Astrocyte (in vitro differentiated cells and primary cell): ENCODE measurements around the gene PRKG1. TPM values are rescaled to one million over a fixed set of nuclear protein-coding genes. Genes with fewer than 3 reads are reported as not detected.

Experiments
- DNase-seq: peaks from one replicate; pipeline ENCODE4 v3.0.0-alpha.2; 2010; ENCODE audit warnings: low read depth
- FAIRE-seq: peaks from 2 replicates; lab custom pipeline; 2011; peaks lifted over from hg19 to GRCh38; lab: Jason Lieb, UNC
- H2AFZ ChIP-seq: 2 replicates; pipeline ENCODE4 v1.6.0; 2012; ENCODE audit warnings: low read depth, low read length, inconsistent platforms
- H3K27ac ChIP-seq: 2 replicates; pipeline ENCODE4 v1.5.1; 2011; ENCODE audit warnings: low read depth, low read length, inconsistent platforms
- H3K27me3 ChIP-seq: 2 replicates; pipeline ENCODE4 v1.6.0; 2011; ENCODE audit warnings: low read length, inconsistent platforms; ENCODE audit not compliant: insufficient read depth
- H3K36me3 ChIP-seq: 2 replicates; pipeline ENCODE4 v1.5.1; 2011; ENCODE audit warnings: low read length, inconsistent platforms; ENCODE audit not compliant: insufficient read depth
- H3K4me1 ChIP-seq: 2 replicates; pipeline ENCODE4 v1.5.1; 2011; ENCODE audit warnings: low read length, inconsistent platforms; ENCODE audit not compliant: insufficient read depth
- H3K4me2 ChIP-seq: 2 replicates; pipeline ENCODE4 v1.6.0; 2012; ENCODE audit warnings: low read length, inconsistent platforms
- H3K4me3 ChIP-seq: 2 replicates; pipeline ENCODE4 v1.5.1; 2011; ENCODE audit warnings: low read depth, mild to moderate bottlenecking, low read length, inconsistent platforms; ENCODE audit not compliant: insufficient read depth
- H3K79me2 ChIP-seq: 2 replicates; pipeline ENCODE4 v1.6.0; 2012; ENCODE audit warnings: mild to moderate bottlenecking, low read length, inconsistent platforms; ENCODE audit not compliant: insufficient read depth
- H3K9ac ChIP-seq: 2 replicates; pipeline ENCODE4 v1.6.0; 2012; ENCODE audit warnings: mild to moderate bottlenecking, low read length, inconsistent platforms
- H3K9me3 ChIP-seq: 2 replicates; pipeline ENCODE4 v1.5.1; 2012; ENCODE audit warnings: low read depth, mild to moderate bottlenecking, low read length, inconsistent platforms; ENCODE audit not compliant: insufficient read depth
- H4K20me1 ChIP-seq: 2 replicates; pipeline ENCODE4 v1.6.0; 2012; ENCODE audit warnings: low read length, inconsistent platforms; ENCODE audit not compliant: insufficient read depth
- H3K27ac Mint-ChIP-seq: one replicate; pipeline ENCODE4 v1.8.0; 2021; ENCODE audit warnings: mild to moderate bottlenecking, mixed read lengths; ENCODE audit not compliant: unreplicated experiment
- H3K27me3 Mint-ChIP-seq: one replicate; pipeline ENCODE4 v1.8.0; 2021; ENCODE audit warnings: low read depth, mixed read lengths; ENCODE audit not compliant: unreplicated experiment
- H3K36me3 Mint-ChIP-seq: one replicate; pipeline ENCODE4 v1.8.0; 2021; ENCODE audit warnings: low read depth, mixed read lengths; ENCODE audit not compliant: unreplicated experiment
- H3K4me1 Mint-ChIP-seq: one replicate; pipeline ENCODE4 v1.8.0; 2021; ENCODE audit warnings: low read depth, mixed read lengths; ENCODE audit not compliant: unreplicated experiment
- H3K4me3 Mint-ChIP-seq: one replicate; pipeline ENCODE4 v1.8.0; 2021; ENCODE audit warnings: mild to moderate bottlenecking, moderate library complexity, mixed read lengths; ENCODE audit not compliant: unreplicated experiment
- H3K9me3 Mint-ChIP-seq: one replicate; pipeline ENCODE4 v1.8.0; 2021; ENCODE audit warnings: mild to moderate bottlenecking, mixed read lengths; ENCODE audit not compliant: unreplicated experiment
- EZH2 ChIP-seq: IDR thresholded peaks from 2 replicates; pipeline ENCODE4 v1.6.1; 2012; ENCODE audit warnings: mild to moderate bottlenecking, low read length, inconsistent platforms; ENCODE audit not compliant: insufficient read depth
- total RNA-seq: library from RNA; stranded (reverse); gene quantifications from 2 replicates; pipeline ENCODE4 v1.2.1, GENCODE V29; 2021
- TF ChIP-seq, protein P1 (sequence below): IDR thresholded peaks from 2 replicates; pipeline ENCODE4 v1.5.1; 2011; ENCODE audit warnings: low read depth, mild to moderate bottlenecking, inconsistent platforms, low read length, moderate library complexity; ENCODE audit not compliant: insufficient read depth

Gene PRKG1
- total RNA-seq, 1 donor from 2014 or later: 3.1 TPM

DNA sequence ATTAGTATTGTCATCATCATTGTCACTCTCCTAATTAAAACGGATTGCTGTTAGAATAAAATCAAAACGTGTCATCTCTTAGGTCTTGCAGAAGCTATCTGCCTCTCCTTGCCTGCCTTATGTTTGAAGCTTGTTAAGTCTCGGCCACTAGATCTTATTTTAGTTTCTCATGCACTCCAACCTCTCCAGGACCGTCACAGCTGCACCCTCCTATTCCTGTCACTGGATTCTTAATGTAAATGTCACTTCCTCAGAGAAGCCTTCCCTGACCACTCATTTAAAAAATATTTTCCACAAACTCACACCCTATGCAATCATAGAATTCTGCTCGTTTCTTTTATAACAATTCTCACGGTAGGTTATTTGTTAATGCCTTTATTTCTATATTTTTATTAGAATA, 1135.9 kb downstream of the PRKG1 start:
- Mint-ChIP-seq H3K27ac (no peak overlapping the region), H3K4me1 (peaks cover 4% of the 10 kb centered on the region), H3K9me3 (peaks cover 2% of the 10 kb centered on the region), H3K4me3 (no peak overlapping the region), H3K27me3 (no peaks in the 10 kb centered on the region), H3K36me3 (no peaks in the 10 kb centered on the region)
- Histone ChIP-seq H3K4me3 (no peak overlapping the region), H3K9ac (no peak overlapping the region), H3K36me3 (no peaks in the 10 kb centered on the region), H2AFZ (no peak overlapping the region), H3K79me2 (no peaks in the 10 kb centered on the region), H3K4me1 (no peaks in the 10 kb centered on the region), H3K4me2 (no peak overlapping the region), H3K27me3 (no peaks in the 10 kb centered on the region), H3K9me3 (no peaks in the 10 kb centered on the region), H4K20me1 (no peaks in the 10 kb centered on the region), H3K27ac (no peak overlapping the region)
- TF ChIP-seq, protein P1, sequence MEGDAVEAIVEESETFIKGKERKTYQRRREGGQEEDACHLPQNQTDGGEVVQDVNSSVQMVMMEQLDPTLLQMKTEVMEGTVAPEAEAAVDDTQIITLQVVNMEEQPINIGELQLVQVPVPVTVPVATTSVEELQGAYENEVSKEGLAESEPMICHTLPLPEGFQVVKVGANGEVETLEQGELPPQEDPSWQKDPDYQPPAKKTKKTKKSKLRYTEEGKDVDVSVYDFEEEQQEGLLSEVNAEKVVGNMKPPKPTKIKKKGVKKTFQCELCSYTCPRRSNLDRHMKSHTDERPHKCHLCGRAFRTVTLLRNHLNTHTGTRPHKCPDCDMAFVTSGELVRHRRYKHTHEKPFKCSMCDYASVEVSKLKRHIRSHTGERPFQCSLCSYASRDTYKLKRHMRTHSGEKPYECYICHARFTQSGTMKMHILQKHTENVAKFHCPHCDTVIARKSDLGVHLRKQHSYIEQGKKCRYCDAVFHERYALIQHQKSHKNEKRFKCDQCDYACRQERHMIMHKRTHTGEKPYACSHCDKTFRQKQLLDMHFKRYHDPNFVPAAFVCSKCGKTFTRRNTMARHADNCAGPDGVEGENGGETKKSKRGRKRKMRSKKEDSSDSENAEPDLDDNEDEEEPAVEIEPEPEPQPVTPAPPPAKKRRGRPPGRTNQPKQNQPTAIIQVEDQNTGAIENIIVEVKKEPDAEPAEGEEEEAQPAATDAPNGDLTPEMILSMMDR: no peak
- TF ChIP-seq EZH2: no peak
- FAIRE-seq: no peak
- no peak for DNase-seq

DNA sequence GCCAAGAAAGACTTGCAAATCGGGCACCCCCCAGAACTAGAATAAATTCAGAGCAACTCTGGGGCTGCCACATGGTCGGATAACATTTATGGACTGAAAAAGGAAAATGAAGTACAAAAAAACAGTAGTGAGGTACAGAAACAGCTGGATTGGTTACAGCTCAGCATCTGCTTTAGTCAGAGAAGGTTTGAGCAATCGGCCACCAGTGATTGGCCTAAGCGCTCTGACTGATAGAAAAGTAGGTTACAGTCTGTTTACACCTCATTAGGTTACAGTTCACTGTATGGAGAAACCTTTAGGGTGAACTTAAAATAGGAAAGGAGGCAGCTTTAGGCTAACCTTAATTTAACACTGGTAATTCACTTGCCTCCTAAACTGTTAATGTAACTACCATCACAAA, 1137.8 kb downstream of the PRKG1 start:
- Mint-ChIP-seq H3K4me3 (no peak overlapping the region), H3K9me3 (no peaks in the 10 kb centered on the region), H3K27ac (no peak overlapping the region), H3K27me3 (no peaks in the 10 kb centered on the region), H3K36me3 (no peaks in the 10 kb centered on the region), H3K4me1 (peaks cover 9% of the 10 kb centered on the region)
- Histone ChIP-seq H2AFZ (no peak overlapping the region), H3K9ac (no peak overlapping the region), H3K4me1 (no peaks in the 10 kb centered on the region), H3K27me3 (no peaks in the 10 kb centered on the region), H3K36me3 (no peaks in the 10 kb centered on the region), H3K4me3 (no peak overlapping the region), H3K27ac (no peak overlapping the region), H3K9me3 (no peaks in the 10 kb centered on the region), H3K79me2 (no peaks in the 10 kb centered on the region), H3K4me2 (no peak overlapping the region), H4K20me1 (no peaks in the 10 kb centered on the region)
- DNase-seq: no peak
- TF ChIP-seq, protein P1: no peak
- no peak for TF ChIP-seq EZH2
- no peak for FAIRE-seq

DNA sequence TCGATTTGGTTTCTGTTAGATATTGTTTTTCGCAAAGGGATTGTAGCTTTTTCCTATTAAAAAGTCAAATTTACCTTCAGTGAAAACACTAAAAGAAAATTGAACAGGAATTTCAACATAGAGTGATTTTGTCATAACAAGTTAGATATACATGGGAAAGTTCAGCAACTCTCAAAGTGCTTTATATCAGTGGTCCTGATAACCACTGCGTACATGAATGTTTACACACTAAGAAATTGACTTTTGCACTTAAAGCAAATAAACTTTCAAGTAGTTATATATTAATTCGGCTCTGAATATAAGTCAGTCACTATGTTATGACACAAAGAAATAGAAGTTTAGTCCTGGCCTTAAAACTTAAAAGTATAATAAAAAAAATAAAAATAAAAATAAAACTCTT, 1138.5 kb downstream of the PRKG1 start:
- Mint-ChIP-seq H3K4me1 (peaks cover 9% of the 10 kb centered on the region), H3K27me3 (no peaks in the 10 kb centered on the region), H3K27ac (no peak overlapping the region), H3K36me3 (no peaks in the 10 kb centered on the region), H3K4me3 (no peak overlapping the region), H3K9me3 (no peaks in the 10 kb centered on the region)
- H3K4me1 ChIP-seq: no peaks in the 10 kb centered on the region
- DNase-seq (no peak), FAIRE-seq (no peak)
- no peak overlapping the region for H3K9ac ChIP-seq
- TF ChIP-seq, protein P1: no peak
- TF ChIP-seq EZH2: no peak
- no peak overlapping the region for H2AFZ ChIP-seq
- no peaks in the 10 kb centered on the region for H3K9me3 ChIP-seq
- no peaks in the 10 kb centered on the region for H3K27me3 ChIP-seq
- H3K4me3 ChIP-seq: no peak overlapping the region
- H3K27ac ChIP-seq: no peak overlapping the region
- H3K36me3 ChIP-seq: no peaks in the 10 kb centered on the region
- no peaks in the 10 kb centered on the region for H4K20me1 ChIP-seq
- no peaks in the 10 kb centered on the region for H3K79me2 ChIP-seq
- no peak overlapping the region for H3K4me2 ChIP-seq
